GM23248 (cell line): ENCODE results near the gene PSMC3IP.

Source experiments
- EZH2 ChIP-seq: fragments of 200-600 bp; sonication (generic); IDR thresholded peaks from 2 replicates; pipeline ENCODE4 v1.6.1; 2018; ENCODE audit warnings: antibody characterized with exemption, mild to moderate bottlenecking; ENCODE audit not compliant: insufficient read depth, poor library complexity, severe bottlenecking
- EZH2phosphoT487 ChIP-seq: fragments of 200-600 bp; sonication (generic); IDR thresholded peaks from 2 replicates; pipeline ENCODE4 v1.6.1; 2018; ENCODE audit warnings: antibody characterized with exemption, moderate library complexity, mild to moderate bottlenecking, low read depth; ENCODE audit not compliant: insufficient read depth

DNA sequence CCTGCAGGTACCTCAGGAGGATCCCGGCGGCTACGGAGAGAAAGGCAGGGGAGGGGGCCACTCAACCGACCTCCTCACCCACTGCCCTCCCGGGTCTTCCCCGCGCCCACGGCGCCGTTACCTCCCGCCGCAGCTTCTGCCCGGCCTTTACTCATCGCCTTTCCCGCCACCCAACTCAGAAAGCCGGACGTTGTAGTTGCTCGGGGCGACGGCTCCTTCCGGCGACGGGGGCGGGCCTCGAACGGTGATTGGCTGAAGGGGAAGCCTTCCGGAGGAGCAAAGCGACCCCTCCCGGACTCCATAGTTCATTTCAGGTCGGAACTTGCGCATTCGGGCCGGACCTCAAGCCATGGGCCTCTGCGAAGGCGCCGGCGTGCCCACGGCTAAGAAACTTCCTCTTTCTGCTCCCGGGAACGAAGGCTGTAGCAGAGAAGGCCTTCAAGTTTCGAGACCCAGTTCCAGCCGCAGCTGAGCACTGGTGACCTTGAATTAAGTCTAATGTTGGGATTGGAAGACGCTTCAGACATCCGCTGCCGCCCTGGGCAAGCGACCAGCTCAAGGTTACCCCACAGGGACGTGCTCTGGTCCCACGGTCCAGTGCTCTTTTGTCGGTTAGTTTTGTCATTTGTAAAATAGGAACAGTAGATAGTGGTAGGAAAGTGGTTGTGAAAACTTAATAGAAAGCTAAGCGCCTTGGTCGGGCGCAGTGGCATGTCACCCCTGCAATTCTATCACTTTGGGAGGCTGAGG is at the start of gene PSMC3IP:
- TF ChIP-seq EZH2phosphoT487: no peak
- TF ChIP-seq EZH2: no peak
